GM18867 (cell line): ENCODE measurements around the gene UTS2R.
"Not testable (repeated sequence)": the region's sequence is repeated elsewhere in the genome, so short reads cannot be mapped to it uniquely, and the experiment has no call there.

Experiments
- ATAC-seq: cut with Tn5 transposase; IDR thresholded peaks from one replicate; pipeline ENCODE4 v1.9.1; 2021; ENCODE audit warnings: mild to moderate bottlenecking, moderate library complexity; ENCODE audit not compliant: unreplicated experiment

Gene UTS2R

GRCh38 chr17:82406131-82406671 is 34.6 kb downstream of the UTS2R start:
- no peak for ATAC-seq

GRCh38 chr17:82407255-82407654 is 35.7 kb downstream of the UTS2R start:
- no peak for ATAC-seq

DNA sequence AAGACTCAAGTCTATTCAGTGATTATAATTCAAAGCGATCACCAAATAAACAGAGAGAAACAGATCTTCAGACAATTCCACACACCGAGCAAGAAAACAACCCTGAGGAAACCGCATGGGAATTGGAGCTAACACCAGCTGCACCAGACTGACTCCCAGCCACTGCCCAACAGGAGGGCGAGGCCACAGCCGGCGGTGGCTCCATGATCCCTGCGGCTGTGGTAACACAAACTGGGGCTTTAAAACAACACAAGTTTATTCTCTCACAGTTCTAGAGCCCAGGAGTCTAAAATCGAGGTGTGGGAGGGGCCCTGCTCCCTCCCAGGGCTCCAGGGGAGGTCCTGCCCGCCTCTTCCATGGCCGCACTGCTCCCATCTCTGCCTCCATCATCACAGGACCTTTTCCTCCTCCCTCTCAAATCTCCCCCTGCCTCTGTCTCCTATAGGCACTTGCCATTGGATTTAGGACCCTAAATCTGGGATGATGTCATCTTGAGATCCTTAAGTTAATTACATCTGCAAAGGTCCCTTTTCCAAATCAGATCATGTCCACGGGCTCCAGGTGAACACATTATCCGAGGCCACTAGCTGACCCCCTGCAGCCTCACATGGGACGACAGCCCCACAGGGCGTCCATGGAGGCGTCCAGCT is 36.8 kb downstream of the UTS2R start:
- no peak for ATAC-seq

GRCh38 chr17:82408938-82409318 is 37.4 kb downstream of the UTS2R start:
- ATAC-seq = no peak

GRCh38 chr17:82410014-82410716 is 38.6 kb downstream of the UTS2R start:
- no peak for ATAC-seq

DNA sequence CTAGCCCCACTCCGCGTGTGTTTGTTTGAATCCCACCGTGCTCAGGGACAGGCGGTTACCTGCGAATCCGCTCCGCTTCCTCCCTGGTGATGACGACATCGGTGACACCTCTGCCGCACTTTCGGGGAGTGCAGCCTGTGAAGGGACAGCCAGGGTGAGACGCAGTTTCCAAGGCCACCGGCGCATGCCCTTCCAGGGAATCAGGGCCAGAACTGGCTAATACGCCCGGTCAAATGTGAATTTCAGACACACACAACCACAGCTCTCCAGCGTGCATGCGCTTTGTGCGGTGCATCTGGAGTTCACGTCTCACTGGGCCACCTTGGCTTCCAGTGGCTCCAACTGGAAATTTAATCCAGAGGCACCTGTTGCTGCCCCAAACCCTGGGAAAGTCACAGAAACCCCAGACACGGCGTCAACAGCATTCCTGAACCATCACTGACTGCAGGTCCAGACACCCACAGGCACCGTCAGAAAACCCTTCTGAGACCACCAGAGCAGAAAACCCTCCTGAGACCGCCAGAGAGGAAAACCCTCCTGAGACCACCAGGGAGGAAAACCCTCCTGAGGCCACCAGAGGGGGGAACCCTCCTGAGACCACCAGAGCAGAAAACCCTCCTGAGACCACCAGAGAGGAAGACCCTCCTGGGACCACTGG is 40.0 kb downstream of the UTS2R start:
- ATAC-seq = no peak

- not testable (repeated sequence) for ATAC-seq
These were observed 40.5 kb downstream of the UTS2R start for GRCh38 chr17:82412081-82412480.

DNA sequence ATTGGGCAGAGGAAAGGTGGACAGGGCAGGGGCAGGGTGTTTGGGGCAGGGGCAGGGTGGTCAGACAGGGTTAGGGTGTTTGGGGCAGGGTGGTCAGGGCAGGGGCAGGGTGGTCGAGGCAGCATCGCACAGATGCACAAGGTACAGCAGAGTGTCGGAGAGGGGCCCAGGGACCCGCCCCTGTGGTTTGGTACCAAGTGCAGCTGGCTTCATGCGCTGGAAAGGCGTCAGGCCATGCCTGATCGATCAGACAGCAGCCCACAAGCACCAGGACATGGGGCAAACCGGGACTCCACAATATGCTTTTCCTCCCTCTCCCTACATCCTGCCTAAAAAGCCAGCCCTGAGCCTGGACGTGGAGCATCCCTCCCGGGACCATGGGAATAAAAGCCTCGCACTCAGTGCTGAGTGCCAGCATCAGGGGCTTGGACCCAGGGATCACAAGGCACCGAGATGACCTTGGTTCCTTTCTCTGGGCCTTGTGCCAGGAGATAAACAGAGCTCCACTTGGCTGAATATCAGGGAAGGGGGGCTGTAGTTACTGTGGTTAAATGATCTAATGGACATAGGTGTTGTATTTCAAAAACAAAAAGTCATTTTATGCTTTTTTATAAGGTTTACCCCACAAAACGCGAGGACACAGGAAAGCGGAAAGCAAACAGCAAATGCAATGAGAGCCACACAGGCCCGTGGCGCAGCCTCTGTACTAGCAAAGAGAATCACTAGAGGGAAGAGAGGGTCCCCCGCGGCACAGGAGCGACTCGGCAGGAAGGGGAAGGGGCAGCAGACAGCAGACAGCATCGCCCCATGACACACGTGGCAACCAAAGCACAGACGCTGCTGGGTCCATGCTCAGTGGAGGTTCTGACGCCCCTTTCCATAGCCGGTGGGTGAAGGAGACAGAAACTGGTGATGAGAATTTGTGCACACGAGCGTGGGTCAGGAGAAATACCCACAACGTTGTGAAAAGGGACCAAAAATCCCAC is 41.3 kb downstream of the UTS2R start:
- ATAC-seq = no peak

- ATAC-seq = no peak
These were observed 43.1 kb downstream of the UTS2R start for GRCh38 chr17:82414548-82415281.

DNA sequence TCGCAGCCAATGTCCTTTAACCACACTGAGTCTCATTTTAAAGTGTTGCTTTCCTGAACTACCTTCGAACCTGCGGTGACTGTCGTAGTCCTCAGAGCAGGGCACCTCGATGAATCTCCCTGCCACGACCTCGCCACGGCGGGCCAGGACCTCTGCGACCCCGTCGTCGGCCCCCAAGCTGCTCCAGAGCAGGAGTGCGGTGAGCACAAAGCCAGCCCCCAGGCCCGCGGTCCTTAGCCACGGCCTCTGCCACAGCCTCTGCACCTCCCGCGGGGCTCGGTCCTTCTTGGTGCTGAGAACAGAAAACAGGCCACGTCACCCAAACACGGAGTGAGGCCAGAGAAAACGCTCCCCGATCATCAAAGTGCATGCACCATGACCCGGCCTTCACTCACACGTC is 43.8 kb downstream of the UTS2R start:
- no peak for ATAC-seq

GRCh38 chr17:82415786-82416185 is 44.2 kb downstream of the UTS2R start:
- no peak for ATAC-seq

DNA sequence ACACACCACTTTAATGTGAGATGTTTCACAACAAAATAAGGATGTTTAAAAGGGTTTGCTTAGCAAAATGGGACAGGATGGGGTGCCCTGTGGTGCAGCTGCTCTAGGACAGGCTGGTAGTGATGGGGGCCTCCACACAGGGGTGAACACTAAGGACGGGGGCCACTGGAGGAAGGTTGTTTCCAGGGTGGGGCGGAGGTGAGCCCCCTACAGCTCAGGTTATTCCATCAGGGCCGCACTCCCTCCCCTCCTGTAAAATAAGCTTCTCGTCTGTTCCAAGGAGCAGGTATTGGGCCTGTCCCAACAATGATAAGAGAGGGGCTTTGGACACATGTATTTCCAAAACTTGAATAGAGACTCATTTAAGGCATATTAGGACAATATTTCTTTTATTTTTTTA is 44.7 kb downstream of the UTS2R start:
- no peak for ATAC-seq

- no peak for ATAC-seq
These were observed 45.2 kb downstream of the UTS2R start for GRCh38 chr17:82416771-82417170.

- peak; percentile 81 for ATAC-seq
These were observed 46.7 kb downstream of the UTS2R start, which contains the start of the genes HEXD and OGFOD3 for GRCh38 chr17:82418001-82418986. Gene HEXD (plus strand): TSS chr17:82418347. CDS start chr17:82419800, 1,453 bp downstream. Gene OGFOD3 (minus strand): TSS chr17:82418586. CDS start chr17:82418485, 101 bp downstream.

GRCh38 chr17:82419540-82419939 is 48.0 kb downstream of the UTS2R start:
- ATAC-seq = no peak

- no peak for ATAC-seq
These were observed 52.7 kb downstream of the UTS2R start for GRCh38 chr17:82424001-82424862.

DNA sequence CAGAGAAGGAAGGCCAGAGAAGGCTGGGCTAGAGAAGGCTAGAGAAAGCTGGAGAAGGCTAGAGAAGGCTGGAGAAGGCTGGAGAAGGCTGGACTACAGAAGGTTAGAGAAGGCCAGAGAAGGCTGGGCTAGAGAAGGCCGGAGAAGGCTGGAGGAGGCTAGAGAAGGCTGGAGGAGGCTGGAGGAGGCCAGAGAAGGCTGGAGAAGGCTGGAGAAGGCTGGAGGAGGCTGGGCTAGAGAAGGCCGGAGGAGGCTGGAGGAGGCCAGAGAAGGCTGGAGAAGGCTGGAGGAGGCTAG is 53.2 kb downstream of the UTS2R start:
- no peak for ATAC-seq
